Epithelial cell of esophagus (primary cell): Measurements from ENCODE around the gene PHF21A.
A peak's percentile ranks its signal among the peaks of the same experiment; 100 is the strongest.

Experiments
- DNase-seq: peaks from one replicate; pipeline ENCODE4 v3.0.0; 2010; ENCODE audit warnings: low read depth
- H3K4me3 ChIP-seq: 2 replicates; pipeline ENCODE4 v1.5.1; 2011; ENCODE audit warnings: mild to moderate bottlenecking, low read length, control low read depth
- CTCF ChIP-seq: IDR thresholded peaks from 2 replicates; pipeline ENCODE4 v1.5.1; 2011; ENCODE audit warnings: low read depth, mild to moderate bottlenecking, low read length, control low read depth, inconsistent platforms; ENCODE audit not compliant: insufficient read depth; ENCODE audit errors: missing control alignments

Gene PHF21A

DNA sequence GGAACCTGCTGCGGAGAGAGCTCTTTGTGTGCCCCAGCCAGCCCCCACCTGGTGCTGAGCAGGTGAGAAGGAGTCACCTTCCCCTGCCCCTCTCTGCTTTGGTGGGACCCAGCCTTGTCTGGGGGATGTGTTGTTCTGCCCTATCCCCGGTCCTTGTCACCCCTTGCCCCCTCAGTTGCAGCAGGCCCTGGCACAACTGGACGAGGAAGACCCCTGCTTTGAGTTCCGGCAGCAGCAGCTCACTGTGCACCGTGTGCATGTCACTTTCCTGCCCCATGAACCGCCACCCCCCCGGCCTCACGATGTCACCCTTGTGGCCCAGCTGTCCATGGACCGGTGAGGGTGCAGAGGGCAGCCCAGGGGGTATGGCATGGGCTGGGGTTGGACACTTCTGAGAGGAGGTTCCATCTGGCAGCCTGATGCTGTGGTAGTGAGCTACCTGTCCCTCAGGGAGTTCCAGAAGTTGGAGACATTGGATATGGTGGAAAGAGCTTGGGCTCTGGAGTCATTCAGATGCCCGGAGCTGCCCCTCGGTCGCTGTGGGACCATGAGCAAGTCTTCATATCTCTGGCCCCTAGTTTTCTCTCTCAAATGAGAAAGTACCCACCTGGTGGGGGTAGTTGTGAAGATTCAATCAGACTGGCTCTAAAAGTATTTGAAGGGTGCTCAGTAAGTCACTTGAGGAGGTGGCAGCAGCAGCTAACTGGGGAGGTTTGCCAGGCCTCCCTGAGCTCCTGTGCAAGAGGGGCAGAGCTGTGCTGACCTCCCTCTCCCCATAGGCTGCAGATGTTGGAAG is 194.5 kb downstream of the PHF21A start:
- no peak for TF ChIP-seq CTCF
- no peak overlapping the region for H3K4me3 ChIP-seq
- no peak for DNase-seq

GRCh38 chr11:45926001-45926401 is 195.3 kb downstream of the PHF21A start:
- H3K4me3 ChIP-seq = no peak overlapping the region
- DNase-seq = no peak
- TF ChIP-seq CTCF = no peak

GRCh38 chr11:45925550-45925949 is 195.7 kb downstream of the PHF21A start:
- no peak for TF ChIP-seq CTCF
- DNase-seq = no peak
- H3K4me3 ChIP-seq = no peak overlapping the region

GRCh38 chr11:45924927-45925326 is 196.3 kb downstream of the PHF21A start:
- no peak for TF ChIP-seq CTCF
- no peak for DNase-seq
- no peak overlapping the region for H3K4me3 ChIP-seq

DNA sequence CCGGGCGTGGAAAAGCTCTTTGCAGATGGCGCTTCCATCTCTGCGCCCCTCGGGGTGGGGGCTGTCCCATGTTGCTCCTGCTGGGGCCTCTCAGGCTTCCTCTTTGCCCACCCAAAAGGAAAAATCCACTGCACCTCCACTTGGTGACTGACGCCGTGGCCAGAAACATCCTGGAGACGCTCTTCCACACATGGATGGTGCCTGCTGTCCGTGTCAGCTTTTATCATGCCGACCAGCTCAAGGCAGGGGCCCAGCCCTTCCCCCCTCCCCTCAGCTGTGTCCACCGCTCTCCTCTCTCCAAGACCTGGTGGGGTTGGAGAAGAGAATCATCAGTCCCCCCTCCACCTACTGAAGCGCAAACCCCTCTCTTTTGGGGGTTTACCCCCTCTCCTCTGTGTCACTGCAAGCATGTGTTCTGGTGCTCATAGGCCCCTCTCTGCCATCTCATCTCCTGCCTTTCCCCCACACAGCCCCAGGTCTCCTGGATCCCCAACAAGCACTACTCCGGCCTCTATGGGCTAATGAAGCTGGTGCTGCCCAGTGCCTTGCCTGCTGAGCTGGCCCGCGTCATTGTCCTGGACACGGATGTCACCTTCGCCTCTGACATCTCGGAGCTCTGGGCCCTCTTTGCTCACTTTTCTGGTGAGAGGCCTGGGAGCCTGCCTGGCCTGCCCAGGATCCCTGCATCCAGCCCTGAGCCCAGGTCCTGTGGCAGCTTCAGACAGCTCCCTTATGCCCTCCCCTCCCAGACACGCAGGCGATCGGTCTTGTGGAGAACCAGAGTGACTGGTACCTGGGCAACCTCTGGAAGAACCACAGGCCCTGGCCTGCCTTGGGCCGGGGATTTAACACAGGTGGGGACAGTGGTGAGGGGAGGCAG is 197.0 kb downstream of the PHF21A start:
- H3K4me3 ChIP-seq = no peak overlapping the region
- no peak for DNase-seq
- no peak for TF ChIP-seq CTCF

GRCh38 chr11:45922425-45923082 is 198.7 kb downstream of the PHF21A start, which contains the start of gene LARGE2:
TSS of gene LARGE2 (plus strand) at chr11:45922656. CDS start at chr11:45922883, 227 bp downstream.
- peak; percentile 47 for DNase-seq
- H3K4me3 ChIP-seq = peak within 1 kb of the TSS; percentile 30
- TF ChIP-seq CTCF = no peak
